Measurements from ENCODE around the gene CRIP2. TPM values are rescaled to one million over a fixed set of nuclear protein-coding genes. Genes with fewer than 3 reads are reported as not detected.

CRIP2 gene
- total and polyA plus RNA-seq, 2 of the 8 experiments (the other 6 are each of a cell fraction or from before 2014, with no cell fraction given), result 4.2 to 13.5 TPM

GRCh38 chr14:105493921-105494605, 19.4 kb downstream of the CRIP2 start:
- Histone ChIP-seq H2AFZ (ENCODE audit: low read length) (no peak overlapping the region), H2AK5ac (ENCODE audit: low read depth, low read length) (no peak overlapping the region), H4K91ac (replicated peaks; ENCODE audit: insufficient read length, low read length) (no peak overlapping the region), H3K14ac (ENCODE audit: insufficient read length) (no peak overlapping the region), H4K5ac (ENCODE audit: insufficient read length, low read depth, low read length) (no peak overlapping the region), H3K56ac (replicated peaks; ENCODE audit: insufficient read length, low read depth, low read length) (no peak overlapping the region), H3K79me2 (ENCODE audit: control insufficient read depth in 1 of 2, insufficient read depth in 2 of 2, low read length in 2 of 2) (no peaks in the 10 kb centered on the region), H4K8ac (ENCODE audit: extremely low read depth, insufficient read depth, low read length) (no peak overlapping the region; the same call in 1 of the 2 replicates), H2BK12ac (ENCODE audit: low read depth, low read length) (no peak overlapping the region), H2BK120ac (replicated peaks; ENCODE audit: low read depth, low read length) (no peak overlapping the region), H3K4me2 (ENCODE audit: insufficient read depth in 1 of 2, low read depth in 2 of 2, low read length in 2 of 2) (no peak overlapping the region), H3K9ac (replicated peaks in 1 of 4; ENCODE audit: extremely low read depth in 1 of 4, low read depth in 3 of 4, low read length in 3 of 4) (no peak overlapping the region), H3K4me3 (ENCODE audit: extremely low read depth in 1 of 4, insufficient read depth in 2 of 4, low read depth in 3 of 4, low read length in 4 of 4) (no peak overlapping the region), H2BK5ac (ENCODE audit: low read depth, low read length) (no peak overlapping the region), H3K4me1 (replicated peaks in 1 of 4; ENCODE audit: control insufficient read depth in 3 of 4, insufficient read depth in 4 of 4, low read length in 3 of 4) (peaks cover 0 to 6% (median 1%) of the 10 kb centered on the region in 4 experiments; a peak in 4 of 7 replicates), H2BK20ac (ENCODE audit: low read length) (no peak overlapping the region), H3K23me2 (ENCODE audit: low read depth, low read length) (peaks cover 5% of the 10 kb centered on the region; the same call in 1 of the 2 replicates), H4K20me1 (replicated peaks in 1 of 2; ENCODE audit: control insufficient read depth in 1 of 2, insufficient read depth in 2 of 2, low read length in 2 of 2) (peaks cover 0 to 9% of the 10 kb centered on the region in 2 experiments), H3K9me3 (ENCODE audit: insufficient read depth in 2 of 2, low read depth in 1 of 2, low read length in 1 of 2) (no peaks in the 10 kb centered on the region), H3K4ac (replicated peaks; ENCODE audit: insufficient read length, low read depth, low read length) (no peak overlapping the region), H3K18ac (ENCODE audit: extremely low read depth, low read length) (no peak overlapping the region), H3K27ac (ENCODE audit: low read depth, low read length) (no peak overlapping the region), H3K36me3 (ENCODE audit: control insufficient read depth in 2 of 4, insufficient read depth in 4 of 4, low read length in 3 of 4) (no peaks in the 10 kb centered on the region; a peak in 2 of 8 replicates), H2BK15ac (ENCODE audit: low read length) (no peak overlapping the region), H3K23ac (ENCODE audit: insufficient read length) (no peak overlapping the region), H3K79me1 (ENCODE audit: low read depth, low read length) (no peaks in the 10 kb centered on the region), H3K27me3 (replicated peaks in 1 of 4; ENCODE audit: control insufficient read depth in 3 of 4, extremely low read depth in 1 of 4, insufficient read depth in 3 of 4, low read length in 3 of 4) (peaks cover 0 to 1% (median 0%) of the 10 kb centered on the region in 4 experiments; a peak in 3 of 7 replicates)
- 81% methylated on average over 11 of the region's 16 CpGs; no CpG with 5 or more reads in 1 of the 2 experiments for WGBS, 2 experiments (ENCODE audit: extremely low coverage in 1 of 2, insufficient coverage in 1 of 2, insufficient read length in 1 of 2, insufficient replicate concordance in 2 of 2, low coverage in 1 of 2, low lambda C conversion rate in 2 of 2, missing lambda C conversion rate in 1 of 2)
- ChIA-PET POLR2A (ENCODE audit: partially characterized antibody) (interaction anchor here (1.2 kb wide), 1 partner anchor 10 kb away, joined by 3 read pairs; no protein-coding TSS in a partner anchor), CTCF (ENCODE audit: partially characterized antibody) (no interaction called here)
- no peak for TF ChIP-seq ATF3 (IDR thresholded peaks at IDR 0.05; ENCODE audit: insufficient read depth, low read depth, low read length)
- no peak for TF ChIP-seq RFX5 (IDR thresholded peaks at IDR 0.05; ENCODE audit: borderline replicate concordance, low read depth, low read length)
- TF ChIP-seq CHD1 (IDR thresholded peaks at IDR 0.05; ENCODE audit: low read depth, low read length), result no peak
- TF ChIP-seq SP2 (IDR thresholded peaks at IDR 0.05; ENCODE audit: low read length), result no peak
- TF ChIP-seq FOSL1 (IDR thresholded peaks at IDR 0.05; ENCODE audit: insufficient read depth, low read depth, low read length), result no peak
- TF ChIP-seq RNF2 (IDR thresholded peaks at IDR 0.05; ENCODE audit: borderline replicate concordance, low read depth, low read length, missing control alignments, poor library complexity, severe bottlenecking), result no peak
- no peak for TF ChIP-seq ATF2 (IDR thresholded peaks at IDR 0.05; ENCODE audit: low read length)
- FAIRE-seq (no peak), DNase-seq (ENCODE audit: low read depth in 1 of 2, low spot score in 2 of 2) (no peak)
